ENCODE results near the gene CST4.

The CST4 gene

DNA sequence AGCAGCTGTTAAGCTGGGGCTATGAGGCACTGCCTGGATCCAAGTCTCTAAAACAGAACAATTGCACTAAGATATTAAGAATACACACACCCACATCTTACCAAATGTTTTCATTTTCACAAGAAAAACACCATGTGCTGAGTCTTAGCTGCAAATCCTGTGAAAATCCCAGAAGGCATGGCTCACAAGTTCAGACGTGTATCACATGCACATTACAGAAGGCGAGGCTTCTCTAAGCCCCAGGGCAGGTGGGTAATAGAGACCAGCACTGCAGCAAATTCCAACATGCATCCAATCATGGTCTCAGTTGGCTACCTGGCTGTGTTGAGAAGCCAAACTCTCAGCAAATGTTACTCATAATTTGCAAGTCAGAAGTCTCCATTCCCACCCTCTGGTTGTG lies 34.8 kb downstream of the CST4 start:
- Mint-ChIP-seq H3K27me3 (ENCODE audit: low read depth, poor library complexity) (peaks cover 6% of the 10 kb centered on the region), H3K4me1 (peaks cover 12% of the 10 kb centered on the region), H3K4me3 (no peak overlapping the region), H3K36me3 (ENCODE audit: low read depth) (no peaks in the 10 kb centered on the region), H3K27ac (no peak overlapping the region), H3K9me3 (no peaks in the 10 kb centered on the region)
- no peak for DNase-seq
- TF ChIP-seq CTCF (IDR thresholded peaks at IDR 0.05): no peak

DNA sequence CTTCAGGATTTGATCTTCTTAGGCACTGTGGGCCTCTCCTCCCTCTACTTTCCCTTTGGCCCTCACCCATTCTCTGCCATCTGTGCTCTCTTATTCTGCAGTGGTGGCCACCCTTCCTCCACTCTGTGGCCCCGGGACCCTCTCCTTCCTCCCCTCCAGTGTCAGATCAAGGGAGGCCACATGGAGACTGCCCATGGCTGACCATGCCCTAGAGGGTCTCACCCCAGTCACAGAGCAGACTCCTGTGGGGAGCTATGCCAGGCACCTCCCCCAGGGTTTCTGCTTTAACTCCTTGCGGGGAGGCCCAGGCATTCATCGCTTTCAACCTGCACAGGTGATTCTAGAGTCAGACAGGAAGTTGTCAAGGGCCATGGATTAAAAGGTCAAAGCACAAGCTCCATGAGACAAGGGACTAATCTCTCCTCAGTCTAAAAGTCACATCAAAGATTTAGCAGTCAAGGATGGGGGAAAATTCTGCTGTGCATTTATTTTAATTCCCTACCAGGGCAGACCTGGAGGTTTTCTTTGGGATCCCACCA lies 35.4 kb downstream of the CST4 start:
- Mint-ChIP-seq H3K4me1 (peaks cover 12% of the 10 kb centered on the region), H3K27me3 (ENCODE audit: low read depth, poor library complexity) (peaks cover 6% of the 10 kb centered on the region), H3K9me3 (no peaks in the 10 kb centered on the region), H3K27ac (no peak overlapping the region), H3K36me3 (ENCODE audit: low read depth) (no peaks in the 10 kb centered on the region), H3K4me3 (no peak overlapping the region)
- no peak for TF ChIP-seq CTCF (IDR thresholded peaks at IDR 0.05)
- no peak for DNase-seq

- no peak overlapping the region for H3K4me3 Mint-ChIP-seq
- H3K9me3 Mint-ChIP-seq: no peaks in the 10 kb centered on the region
- no peaks in the 10 kb centered on the region for H3K36me3 Mint-ChIP-seq (ENCODE audit: low read depth)
- no peak overlapping the region for H3K27ac Mint-ChIP-seq
- peaks cover 12% of the 10 kb centered on the region for H3K4me1 Mint-ChIP-seq
- peaks cover 6% of the 10 kb centered on the region for H3K27me3 Mint-ChIP-seq (ENCODE audit: low read depth, poor library complexity)
- no peak for DNase-seq
- TF ChIP-seq CTCF (IDR thresholded peaks at IDR 0.05): no peak
Measured at GRCh38 chr20:23652926-23653325, 35.9 kb downstream of the CST4 start.

- peaks cover 6% of the 10 kb centered on the region for H3K27me3 Mint-ChIP-seq (ENCODE audit: low read depth, poor library complexity)
- no peaks in the 10 kb centered on the region for H3K9me3 Mint-ChIP-seq
- DNase-seq: no peak
- H3K27ac Mint-ChIP-seq: no peak overlapping the region
- no peaks in the 10 kb centered on the region for H3K36me3 Mint-ChIP-seq (ENCODE audit: low read depth)
- TF ChIP-seq CTCF (IDR thresholded peaks at IDR 0.05): no peak
- H3K4me3 Mint-ChIP-seq: no peak overlapping the region
- peaks cover 12% of the 10 kb centered on the region for H3K4me1 Mint-ChIP-seq
Measured at GRCh38 chr20:23652371-23652770, 36.5 kb downstream of the CST4 start.

DNA sequence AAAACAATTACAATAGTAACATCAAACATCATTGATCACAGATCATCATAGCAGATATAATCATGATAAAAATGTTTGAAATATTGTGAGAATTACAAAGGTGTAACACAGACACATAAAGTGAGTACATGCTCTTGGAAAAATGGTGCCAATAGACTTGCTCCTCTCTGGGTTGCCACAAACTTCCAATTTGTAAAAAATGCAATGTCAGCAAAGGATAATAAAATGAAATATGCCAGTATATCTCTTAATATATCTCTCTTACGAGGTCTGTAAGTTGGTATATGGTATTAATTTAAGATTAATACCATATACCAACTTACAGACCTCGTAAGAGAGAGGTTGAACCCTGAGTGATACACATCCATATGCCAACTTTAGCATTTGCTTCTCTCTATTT lies 37.7 kb downstream of the CST4 start:
- no peak for DNase-seq
- Mint-ChIP-seq H3K4me1 (peaks cover 6% of the 10 kb centered on the region), H3K4me3 (no peak overlapping the region), H3K27ac (no peak overlapping the region), H3K9me3 (no peaks in the 10 kb centered on the region), H3K27me3 (ENCODE audit: low read depth, poor library complexity) (peaks cover 3% of the 10 kb centered on the region), H3K36me3 (ENCODE audit: low read depth) (no peaks in the 10 kb centered on the region)
- no peak for TF ChIP-seq CTCF (IDR thresholded peaks at IDR 0.05)

- peaks cover 4% of the 10 kb centered on the region for H3K4me1 Mint-ChIP-seq
- peaks cover 3% of the 10 kb centered on the region for H3K27me3 Mint-ChIP-seq (ENCODE audit: low read depth, poor library complexity)
- H3K27ac Mint-ChIP-seq: no peak overlapping the region
- H3K9me3 Mint-ChIP-seq: no peaks in the 10 kb centered on the region
- TF ChIP-seq CTCF (IDR thresholded peaks at IDR 0.05): no peak
- no peak overlapping the region for H3K4me3 Mint-ChIP-seq
- no peaks in the 10 kb centered on the region for H3K36me3 Mint-ChIP-seq (ENCODE audit: low read depth)
- DNase-seq: no peak
Measured at GRCh38 chr20:23649830-23650417, 38.9 kb downstream of the CST4 start.

Data from nephron progenitor cell (in vitro differentiated cells).